Right atrium auricular region (tissue), 2 donors: Measurements from ENCODE around the gene SH3TC1. TPM values are rescaled to one million over a fixed set of nuclear protein-coding genes. Genes with fewer than 3 reads are reported as not detected.

Experiments used
- DNase-seq: peaks from one replicate; pipeline ENCODE4 v3.0.0-alpha.2; 2019; ENCODE audit warnings: low spot score
- H3K27ac ChIP-seq, 2 donors: fragments of 200-600 bp; sonication (generic); 1 replicate in 1 of 2; 2 replicates in 1 of 2; pipeline ENCODE4 v1.5.1; 2016 to 2019
- H3K27me3 ChIP-seq, 2 donors: fragments of 200-600 bp; sonication (generic); one replicate each; pipeline versions ENCODE4 v1.5.1 to v1.6.0; 2017 to 2019
- H3K36me3 ChIP-seq: fragments of 200-600 bp; sonication (generic); one replicate; pipeline ENCODE4 v1.5.1; 2016
- H3K4me1 ChIP-seq, 2 donors: fragments of 200-600 bp; sonication (generic); one replicate each; pipeline versions ENCODE4 v1.5.1 to v1.6.0; 2017 to 2019
- H3K4me3 ChIP-seq, 2 donors: fragments of 200-600 bp; sonication (generic); 1 replicate in 1 of 2; 2 replicates in 1 of 2; pipeline ENCODE4 v1.5.1; 2017 to 2019; ENCODE audit warnings: mild to moderate bottlenecking in 1 of 2, moderate library complexity in 1 of 2
- H3K9me3 ChIP-seq, 2 donors: fragments of 200-600 bp; sonication (generic); one replicate each; pipeline ENCODE4 v1.5.1; 2019
- CTCF ChIP-seq, 2 donors: fragments of 200-600 bp; sonication (generic); IDR thresholded peaks; one replicate each; pipeline ENCODE4 v1.5.1; 2019; ENCODE audit warnings: antibody characterized with exemption in 2 of 2
- total RNA-seq, 2 donors: library from RNA; depleted of rRNA; stranded (reverse); fragments of >200 nt; gene quantifications; one replicate each; pipeline ENCODE4 v1.1.0, GENCODE V29; 2016

Gene SH3TC1
- total RNA-seq, 2 donors from 2014 or later: 8.9 to 13.9 TPM

- H3K9me3 ChIP-seq: no peaks in the 10 kb centered on the region
- no peaks in the 10 kb centered on the region for H3K36me3 ChIP-seq
- no peaks in the 10 kb centered on the region for H3K27me3 ChIP-seq
- no peak overlapping the region for H3K4me3 ChIP-seq
- DNase-seq: no peak
- no peak for TF ChIP-seq CTCF (IDR thresholded peaks at IDR 0.05)
- peaks cover 0 to 16% of the 10 kb centered on the region in 2 donors for H3K4me1 ChIP-seq
- no peak overlapping the region for H3K27ac ChIP-seq
Observed at GRCh38 chr4:8211737-8212581, 12.9 kb downstream of the SH3TC1 start.

GRCh38 chr4:8212622-8213021 lies 13.5 kb downstream of the SH3TC1 start:
- no peaks in the 10 kb centered on the region for H3K9me3 ChIP-seq
- no peaks in the 10 kb centered on the region for H3K36me3 ChIP-seq
- DNase-seq: no peak
- H3K27me3 ChIP-seq: no peaks in the 10 kb centered on the region
- H3K4me3 ChIP-seq: no peak overlapping the region
- no peak for TF ChIP-seq CTCF (IDR thresholded peaks at IDR 0.05)
- H3K27ac ChIP-seq: no peak overlapping the region
- H3K4me1 ChIP-seq: peaks cover 0 to 16% of the 10 kb centered on the region in 2 donors

GRCh38 chr4:8213121-8213520 lies 14.0 kb downstream of the SH3TC1 start:
- no peak for TF ChIP-seq CTCF (IDR thresholded peaks at IDR 0.05)
- Histone ChIP-seq H3K4me3 (no peak overlapping the region), H3K9me3 (no peaks in the 10 kb centered on the region), H3K27ac (no peak overlapping the region), H3K27me3 (no peaks in the 10 kb centered on the region), H3K36me3 (no peaks in the 10 kb centered on the region), H3K4me1 (peaks cover 0 to 16% of the 10 kb centered on the region in 2 donors)
- DNase-seq: no peak

- no peak for DNase-seq
- H3K9me3 ChIP-seq: no peaks in the 10 kb centered on the region
- no peaks in the 10 kb centered on the region for H3K36me3 ChIP-seq
- no peak overlapping the region for H3K27ac ChIP-seq
- no peak overlapping the region for H3K4me3 ChIP-seq
- TF ChIP-seq CTCF (IDR thresholded peaks at IDR 0.05): no peak
- H3K27me3 ChIP-seq: no peaks in the 10 kb centered on the region
- peaks cover 0 to 16% of the 10 kb centered on the region in 2 donors for H3K4me1 ChIP-seq
Observed at GRCh38 chr4:8214136-8214535, 15.0 kb downstream of the SH3TC1 start.

- no peaks in the 10 kb centered on the region for H3K9me3 ChIP-seq
- no peak for TF ChIP-seq CTCF (IDR thresholded peaks at IDR 0.05)
- peaks cover 3% of the 10 kb centered on the region for H3K36me3 ChIP-seq
- H3K27ac ChIP-seq: no peak overlapping the region
- H3K4me1 ChIP-seq: peaks cover 0 to 16% of the 10 kb centered on the region in 2 donors
- H3K27me3 ChIP-seq: no peaks in the 10 kb centered on the region
- no peak for DNase-seq
- no peak overlapping the region for H3K4me3 ChIP-seq
Observed at GRCh38 chr4:8215001-8215427, 15.9 kb downstream of the SH3TC1 start.
